ENCODE measurements around the gene MSL1.

MSL1 gene

GRCh38 chr17:40090237-40091119, 31.3 kb upstream of the MSL1 start:
- DNase-seq (ENCODE audit: low read depth), result no peak

DNA sequence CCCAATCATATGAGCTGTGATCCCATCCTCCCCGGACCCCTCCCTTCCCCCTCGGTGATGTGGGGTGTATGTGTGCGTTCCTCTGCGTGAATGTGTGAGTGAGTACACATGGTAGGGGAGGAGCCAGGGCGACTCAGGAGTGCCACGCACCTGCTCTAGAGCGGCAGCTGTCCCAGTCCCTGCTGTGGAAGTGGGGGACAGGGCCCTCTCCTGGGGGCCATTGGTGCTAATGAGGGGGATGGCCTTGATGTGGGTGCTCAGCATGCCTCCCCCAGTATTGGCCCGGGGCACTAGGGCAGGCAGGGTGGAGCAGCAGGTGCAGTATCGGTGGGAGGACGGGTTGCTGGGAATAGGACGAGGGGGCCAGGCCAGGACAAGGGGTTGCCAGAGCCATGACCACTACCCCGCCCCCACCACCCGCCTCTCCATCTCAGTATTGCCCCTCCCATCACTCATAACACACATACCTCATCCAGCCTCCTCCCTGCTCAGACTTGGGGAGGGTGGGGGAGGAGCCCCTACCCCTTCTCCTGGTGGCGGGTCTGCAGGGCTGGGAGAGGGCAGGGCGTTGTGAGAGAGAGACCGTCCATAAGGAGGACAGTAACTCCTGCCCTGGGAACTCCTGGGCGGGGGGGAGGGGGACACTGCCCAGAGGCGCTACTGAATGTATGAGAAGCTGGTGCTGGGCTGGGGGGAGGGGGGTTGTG, 29.9 kb upstream of the MSL1 start:
- DNase-seq (ENCODE audit: low read depth), result no peak

- no peak for DNase-seq (ENCODE audit: low read depth)
Observed at GRCh38 chr17:40092581-40092980, 29.2 kb upstream of the MSL1 start.

DNA sequence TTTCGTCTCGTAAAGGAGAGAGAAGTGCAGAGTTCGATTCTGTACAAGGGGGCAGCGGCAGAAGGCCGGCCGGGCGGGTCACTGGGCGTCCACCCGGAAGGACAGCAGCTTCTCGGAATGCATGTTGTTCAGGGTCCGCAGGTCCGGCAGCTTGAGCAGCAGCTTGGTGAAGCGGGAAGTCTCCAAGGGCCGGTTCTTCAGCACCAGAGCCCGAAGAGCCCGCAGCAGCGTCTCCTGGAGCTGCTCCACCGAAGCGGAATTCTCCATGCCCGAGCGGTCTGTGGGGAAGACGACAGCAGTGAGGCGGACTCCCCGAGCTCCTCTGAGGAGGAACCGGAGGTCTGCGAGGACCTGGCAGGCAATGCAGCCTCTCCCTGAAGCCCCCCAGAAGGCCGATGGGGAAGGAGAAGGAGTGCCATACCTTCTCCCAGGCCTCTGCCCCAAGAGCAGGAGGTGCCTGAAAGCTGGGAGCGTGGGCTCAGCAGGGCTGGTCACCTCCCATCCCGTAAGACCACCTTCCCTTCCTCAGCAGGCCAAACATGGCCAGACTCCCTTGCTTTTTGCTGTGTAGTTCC, 28.7 kb upstream of the MSL1 start:
- no peak for DNase-seq (ENCODE audit: low read depth)

GRCh38 chr17:40093580-40094201, 28.1 kb upstream of the MSL1 start:
- no peak for DNase-seq (ENCODE audit: low read depth)

GRCh38 chr17:40094874-40095273, 26.9 kb upstream of the MSL1 start:
- DNase-seq (ENCODE audit: low read depth), result no peak

DNA sequence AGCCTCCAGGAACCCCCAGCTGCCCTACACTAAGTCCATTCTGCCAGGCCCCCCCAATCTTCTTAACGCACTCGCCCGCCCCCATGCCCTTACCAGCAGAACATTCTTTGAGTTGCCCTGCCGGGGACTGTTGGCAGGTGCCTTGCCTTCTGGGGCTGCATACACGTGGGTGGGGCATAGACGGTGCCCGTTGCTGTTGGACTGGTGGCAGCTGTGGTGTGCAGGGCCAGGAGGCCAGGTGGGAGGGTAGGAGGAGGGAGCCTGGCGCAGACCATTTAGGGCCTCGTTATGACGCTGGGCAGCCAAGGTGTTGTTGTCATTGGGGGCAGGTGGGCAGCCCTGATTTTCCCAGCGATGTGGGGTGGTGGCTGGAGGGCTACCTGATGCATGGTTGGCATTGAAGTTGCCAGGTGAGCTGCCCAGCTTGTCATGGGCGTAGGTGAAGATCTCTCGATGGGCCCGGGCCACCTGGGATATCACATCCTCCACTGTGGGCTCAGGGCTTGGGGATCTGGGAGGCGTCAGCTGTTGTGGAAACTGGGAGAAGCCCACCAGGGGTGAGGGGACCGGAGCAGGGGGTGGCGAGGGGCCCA, 26.3 kb upstream of the MSL1 start:
- DNase-seq (ENCODE audit: low read depth), result no peak

GRCh38 chr17:40095944-40096791, 25.6 kb upstream of the MSL1 start:
- DNase-seq (ENCODE audit: low read depth), result no peak

DNA sequence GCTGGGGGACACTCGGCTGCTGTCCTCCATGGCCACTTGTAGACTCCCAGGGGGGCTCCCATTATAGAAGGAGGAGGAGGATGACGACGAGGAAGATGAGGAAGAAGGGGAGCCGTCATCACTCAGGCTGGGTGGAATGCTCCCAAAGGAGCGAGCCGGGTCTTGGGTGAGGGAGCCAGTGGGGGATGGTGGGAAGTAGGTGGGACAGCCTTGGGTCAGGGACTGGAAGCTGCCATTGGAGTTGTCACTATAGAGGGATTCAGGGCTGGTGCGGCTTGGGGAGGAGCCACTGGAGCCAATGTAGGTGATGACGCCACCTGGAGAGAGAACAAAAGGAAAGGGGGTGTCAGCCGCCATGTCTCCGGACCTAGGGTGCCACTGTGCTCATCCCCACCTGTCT, 24.7 kb upstream of the MSL1 start:
- no peak for DNase-seq (ENCODE audit: low read depth)

GRCh38 chr17:40097931-40098845, 23.6 kb upstream of the MSL1 start:
- peak; percentile 55 for DNase-seq (ENCODE audit: low read depth)

DNA sequence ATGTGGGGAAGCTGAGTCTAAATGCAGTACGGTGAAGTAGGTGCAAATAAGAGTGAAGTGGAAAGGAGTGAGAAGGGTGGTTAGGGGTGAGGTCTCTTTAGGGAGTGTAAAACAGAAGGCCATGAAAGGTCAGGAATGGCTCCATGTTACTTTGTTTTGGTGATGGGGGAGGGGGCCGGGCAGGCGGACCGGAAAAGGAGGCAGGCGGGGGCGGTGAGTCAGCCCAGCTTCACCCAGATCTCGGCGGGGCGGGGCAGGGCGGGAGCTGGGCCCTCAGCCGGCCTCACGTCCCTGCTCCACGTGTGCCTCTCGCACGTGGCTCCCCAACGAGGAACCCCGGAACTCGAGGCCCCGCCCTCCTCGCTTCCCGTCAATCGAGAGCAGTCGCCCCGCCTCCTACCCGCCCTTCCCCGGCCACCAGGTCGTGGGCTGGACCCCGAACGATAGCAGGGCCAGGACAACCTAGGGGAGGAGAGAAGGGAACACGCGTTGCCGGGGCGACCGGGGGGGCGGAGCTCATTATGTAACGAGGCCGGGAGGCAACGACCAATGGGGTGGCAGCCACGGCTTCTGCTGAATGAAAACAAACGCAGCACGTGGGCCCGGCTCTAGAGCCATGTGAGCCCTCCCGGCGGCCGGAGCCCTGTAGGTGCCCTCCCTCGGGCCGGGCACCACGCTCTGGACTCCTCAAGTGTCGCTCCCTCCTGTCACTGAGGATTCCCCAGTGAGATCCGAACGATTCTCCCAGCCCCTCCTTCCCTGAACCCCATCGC, 22.7 kb upstream of the MSL1 start:
- peak; percentile 100 for DNase-seq (ENCODE audit: low read depth)

- peak; percentile 54 for DNase-seq (ENCODE audit: low read depth)
Observed at GRCh38 chr17:40099619-40100418, 22.0 kb upstream of the MSL1 start.

GRCh38 chr17:40100419-40100668, 21.4 kb upstream of the MSL1 start, which contains the start of gene NR1D1:
NR1D1 (minus strand) TSS chr17:40100589; CDS start chr17:40100094, 495 bp downstream.
- no peak for DNase-seq (ENCODE audit: low read depth)

DNA sequence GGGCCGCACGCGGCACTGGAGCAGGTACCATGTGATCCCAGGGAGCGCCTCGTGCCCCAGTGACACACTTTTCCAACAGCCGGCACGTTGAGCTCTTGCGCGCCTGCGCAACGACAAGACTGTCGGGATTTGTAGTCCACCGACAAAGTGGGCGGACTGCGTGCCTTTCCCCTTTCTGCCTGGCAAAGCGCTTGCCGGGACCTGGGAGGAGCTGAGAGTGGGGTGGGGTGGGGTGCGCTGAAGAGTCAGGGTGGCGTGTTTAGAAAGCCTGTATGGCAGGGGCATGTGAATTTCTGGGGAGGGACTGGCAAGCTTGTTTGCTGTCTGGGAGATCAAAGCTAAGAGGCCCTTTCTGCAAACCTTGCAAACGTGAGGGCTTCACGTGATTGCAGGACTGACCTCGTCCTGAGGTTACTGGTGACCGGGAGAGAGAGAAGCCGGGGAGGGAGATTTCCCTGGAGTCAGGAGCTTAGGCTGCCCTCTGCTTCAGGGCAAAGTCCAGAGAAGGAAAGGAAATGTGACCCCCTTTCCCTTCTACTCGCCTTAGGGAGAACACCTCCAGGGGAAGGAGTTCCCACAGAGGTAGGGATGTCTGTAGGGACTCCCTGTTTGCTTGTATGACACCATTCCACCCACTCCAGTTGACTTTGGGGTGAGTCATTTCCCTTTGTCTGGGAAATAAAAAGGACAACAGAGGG, 21.0 kb upstream of the MSL1 start:
- peak; percentile 99 for DNase-seq (ENCODE audit: low read depth)

GRCh38 chr17:40101367-40102210, 20.2 kb upstream of the MSL1 start:
- no peak for DNase-seq (ENCODE audit: low read depth)

- no peak for DNase-seq (ENCODE audit: low read depth)
Observed at GRCh38 chr17:40103071-40103661, 18.6 kb upstream of the MSL1 start.

DNA sequence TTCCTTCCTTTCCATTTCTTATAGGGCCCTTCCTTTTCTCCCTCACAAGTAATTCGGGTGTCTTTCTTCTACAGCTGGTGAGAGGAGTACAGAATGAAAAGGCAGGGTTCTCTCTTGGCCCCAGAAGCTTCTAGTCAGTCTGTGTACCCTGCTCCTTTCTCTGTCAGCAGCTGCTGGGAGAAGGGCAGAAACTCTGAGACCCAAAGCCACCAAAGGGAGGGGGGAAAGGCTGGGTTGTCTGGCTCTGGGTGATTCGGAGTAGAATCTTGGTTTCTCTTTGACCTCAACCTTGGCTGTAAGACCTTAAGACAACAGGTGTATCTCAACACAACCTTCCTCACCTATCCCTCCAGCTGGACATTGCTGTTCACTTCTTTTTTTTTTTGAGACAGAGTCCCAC, 18.1 kb upstream of the MSL1 start:
- DNase-seq (ENCODE audit: low read depth), result no peak

Measured in ELR (cell line).